K562 (cell line): Measurements from ENCODE around the gene MYO18A. TPM values are rescaled to one million over a fixed set of nuclear protein-coding genes. Genes with fewer than 3 reads are reported as not detected.

Source experiments
- ATAC-seq: fragments of 200-7000 bp; cut with Tn5 transposase; 3 replicates; pipeline ENCODE4 v1.9.1; 2020; ENCODE audit warnings: moderate library complexity
- BruUV-seq: library from RNA; stranded (reverse); fragments of 400-500 nt; replicated peaks from 2 replicates; lab custom pipeline; 2021; lab: Mats Ljungman, UMichigan
- CTCF ChIA-PET: fragments of 300-600 bp; formaldehyde crosslinking; extraction: SDS; loops from one replicate; lab custom pipeline; 2021; ENCODE audit warnings: low intra/inter-chr PET ratio; lab: Yijun Ruan, JAX
- POLR2A ChIA-PET: fragments of 300-600, 350-650 bp; sonication (Branson Sonifier 250); formaldehyde crosslinking; extraction: SDS; loops from one replicate; lab custom pipeline; 2021; ENCODE audit warnings: antibody characterized with exemption, inconsistent platforms; lab: Yijun Ruan, JAX
- DNase-seq, 4 experiments: peaks; one replicate each; pipeline versions ENCODE4 v3.0.0 to v3.0.0-alpha.2; 2011 to 2018; ENCODE audit warnings: low spot score in 3 of 4, mixed read lengths in 3 of 4; ENCODE audit errors: extremely low read depth in 1 of 4
- FAIRE-seq: peaks from 2 replicates; lab custom pipeline; 2011; peaks lifted over from hg19 to GRCh38; lab: Jason Lieb, UNC
- H2AFZ ChIP-seq: 2 replicates; pipeline ENCODE4 v1.6.0; 2011; ENCODE audit warnings: low read depth, low read length, control low read depth, inconsistent platforms
- H3K27ac ChIP-seq: fragments of 200-600 bp; 3 replicates; pipeline ENCODE4 v1.8.0; 2011; ENCODE audit warnings: low read depth, mild to moderate bottlenecking, control low read depth, inconsistent platforms, low read length, moderate library complexity, mixed read lengths; ENCODE audit errors: extremely low read depth
- H3K27me3 ChIP-seq, 2 experiments: fragments of 300-600 bp in 1 of 2; 2 replicates in 1 of 2; 3 replicates in 1 of 2; pipeline versions ENCODE4 v1.6.0 to v1.8.0; 2011; ENCODE audit warnings: inconsistent platforms in 2 of 2, low read length in 2 of 2, mild to moderate bottlenecking in 1 of 2, mixed read lengths in 1 of 2, moderate library complexity in 1 of 2; ENCODE audit not compliant: control insufficient read depth in 2 of 2, insufficient read depth in 2 of 2
- H3K36me3 ChIP-seq: fragments of 300-600 bp; 3 replicates; pipeline ENCODE4 v1.8.0; 2011; ENCODE audit warnings: mild to moderate bottlenecking, low read length, inconsistent platforms; ENCODE audit not compliant: control insufficient read depth, insufficient read depth
- H3K4me1 ChIP-seq, 2 experiments: fragments of 200-600 bp in 1 of 2; replicated peaks in 1 of 2; 2 replicates in 1 of 2; 3 replicates in 1 of 2; pipeline versions ENCODE4 v1.5.1 to v1.8.0; 2011; ENCODE audit warnings: inconsistent platforms in 2 of 2, low read length in 2 of 2, mild to moderate bottlenecking in 1 of 2, mixed read lengths in 1 of 2, moderate library complexity in 1 of 2; ENCODE audit not compliant: control insufficient read depth in 2 of 2, insufficient read depth in 2 of 2
- H3K4me2 ChIP-seq: 2 replicates; pipeline ENCODE4 v1.6.1; 2011; ENCODE audit warnings: low read length, control low read depth, inconsistent platforms, mixed read lengths; ENCODE audit not compliant: insufficient read depth
- H3K4me3 ChIP-seq: fragments of 200-600 bp; sonication (generic), shearing (Covaris generic); 2 replicates; pipeline ENCODE4 v1.5.1; 2016; ENCODE audit warnings: control low read depth, inconsistent platforms
- H3K79me2 ChIP-seq: fragments of 200-600 bp; 3 replicates; pipeline ENCODE4 v1.8.0; 2011; ENCODE audit warnings: low read length, inconsistent platforms; ENCODE audit not compliant: control insufficient read depth, insufficient read depth
- H3K9ac ChIP-seq, 2 experiments: 2 replicates each; pipeline versions ENCODE4 v1.6.0 to v1.6.1; 2011; ENCODE audit warnings: low read depth in 2 of 2, low read length in 2 of 2, control low read depth in 1 of 2, inconsistent platforms in 1 of 2, mild to moderate bottlenecking in 1 of 2, mixed read lengths in 1 of 2; ENCODE audit not compliant: insufficient read depth in 1 of 2
- H3K9me1 ChIP-seq: one replicate; pipeline ENCODE4 v1.6.0; 2011; ENCODE audit warnings: inconsistent platforms, mild to moderate bottlenecking, low read length, moderate library complexity; ENCODE audit not compliant: control insufficient read depth, insufficient read depth
- H3K9me3 ChIP-seq: replicated peaks from 2 replicates; pipeline ENCODE4 v1.5.1; 2011; ENCODE audit warnings: low read depth, low read length, inconsistent platforms; ENCODE audit not compliant: control insufficient read depth, insufficient read depth
- H4K20me1 ChIP-seq: replicated peaks from 2 replicates; pipeline ENCODE4 v1.6.1; 2011; ENCODE audit warnings: low read length, inconsistent platforms, mixed read lengths; ENCODE audit not compliant: control insufficient read depth, insufficient read depth
- ARID4B ChIP-seq: sonication (generic); formaldehyde crosslinking; IDR thresholded peaks from 2 replicates; pipeline ENCODE4 v1.8.0; 2022; ENCODE audit warnings: mild to moderate bottlenecking, missing genetic modification reagents
- ATF1 ChIP-seq, 2 experiments: fragments of 450-650 bp in 1 of 2; IDR thresholded peaks; 2 replicates each; pipeline ENCODE4 v1.6.1; 2016; ENCODE audit warnings: missing compliant biosample characterization in 1 of 2, missing genetic modification characterization in 1 of 2
- CEBPB ChIP-seq: fragments of 450-650 bp; IDR thresholded peaks from 2 replicates; pipeline ENCODE4 v1.6.1; 2016; ENCODE audit warnings: missing genetic modification characterization, missing compliant biosample characterization
- ETS1 ChIP-seq: conservative IDR thresholded peaks from 2 replicates; pipeline ENCODE4 v1.6.1; 2011; ENCODE audit warnings: low read depth, mild to moderate bottlenecking, low read length; ENCODE audit not compliant: control insufficient read depth
- HMGN3 ChIP-seq: IDR thresholded peaks from 2 replicates; pipeline ENCODE4 v1.6.1; 2011; ENCODE audit warnings: borderline replicate concordance, low read depth, mild to moderate bottlenecking, mixed read lengths, low read length; ENCODE audit not compliant: insufficient read length; ENCODE audit errors: extremely low read depth
- RB1 ChIP-seq: fragments of 450-650 bp; IDR thresholded peaks from 2 replicates; pipeline ENCODE4 v1.6.1; 2017; ENCODE audit warnings: low read depth, mild to moderate bottlenecking
- THRB ChIP-seq: fragments of 450-650 bp; formaldehyde crosslinking; conservative IDR thresholded peaks from 2 replicates; pipeline ENCODE4 v1.4.0; 2022; ENCODE audit warnings: mild to moderate bottlenecking, missing genetic modification characterization
- ZC3H11A ChIP-seq: IDR thresholded peaks from 2 replicates; pipeline ENCODE4 v1.6.1; 2012; ENCODE audit warnings: low read depth, low read length, improper control_type of control experiment
- ZNF174 ChIP-seq: fragments of 250-450 bp; sonication (Bioruptor Pico); IDR thresholded peaks from 2 replicates; pipeline ENCODE4 v1.4.0; 2020; ENCODE audit warnings: mild to moderate bottlenecking
- ZNF436 ChIP-seq: fragments of 250-450, 450-650 bp; sonication (Bioruptor Pico); formaldehyde crosslinking; IDR thresholded peaks from 2 replicates; pipeline ENCODE4 v1.7.0; 2020; ENCODE audit warnings: mild to moderate bottlenecking
- ZNF511 ChIP-seq: sonication (generic); formaldehyde crosslinking; IDR thresholded peaks from 2 replicates; pipeline ENCODE4 v1.8.0; 2022; ENCODE audit warnings: mild to moderate bottlenecking, missing genetic modification reagents
- WGBS: fragments of 100-300 bp; shearing (Covaris generic); methylation state at CpG from one replicate; pipeline ENCODE4 v1.1.6; 2016; ENCODE audit warnings: low coverage, mixed read lengths; ENCODE audit not compliant: insufficient coverage; ENCODE audit errors: missing lambda C conversion rate; 5-methylcytosine and 5-hydroxymethylcytosine counted together
- in situ Hi-C: fragments of 300-500 bp; cut with MboI; formaldehyde crosslinking; loops from 4 replicates; pipeline ENCODE4 v1.15.0; 2018; ENCODE audit warnings: inconsistent platforms, mixed read lengths
- intact Hi-C: fragments of 100-400 bp; cut with micrococcal nuclease; formaldehyde crosslinking; loops from 2 replicates; pipeline ENCODE4 v1.14.2; 2022
- polyA plus RNA-seq, 8 experiments: library from polyadenylated mRNA; depleted of rRNA in 4 of 8; stranded (reverse) in 5 of 8; unstranded in 3 of 8; fragments of >200 nt; fragmentation: Nextera tagmentation in 2 of 8; fragmentation: Illumina TruSeq in 1 of 8; extraction: Ambion mirVana in 2 of 8; extraction: Trizol in 1 of 8; gene quantifications; 2 replicates each; pipeline versions ENCODE4 v1.2.1 to v1.2.3, GENCODE V29; 2011 to 2014; ENCODE audit warnings: inconsistent platforms in 1 of 8, missing spikeins in 1 of 8
- total RNA-seq, 7 experiments: library from RNA; depleted of rRNA in 6 of 7; stranded (reverse); fragments of >200 nt in 6 of 7; fragmentation: Illumina TruSeq in 2 of 7; extraction: Trizol in 2 of 7; gene quantifications; 2 replicates each; pipeline versions ENCODE4 v1.2.1 to v1.2.3, GENCODE V29; 2011 to 2021; ENCODE audit warnings: low replicate concordance in 1 of 7

The MYO18A gene
- total and polyA plus RNA-seq, 9 of the 15 experiments (the other 6 are each of a cell fraction or from before 2014, with no cell fraction given) = 2.5 to 65.4 (median 17.1) TPM

GRCh38 chr17:29124925-29125273, 55.3 kb downstream of the MYO18A start (continued):
- TF ChIP-seq HMGN3 = peak; percentile 49
- no peak for TF ChIP-seq ZC3H11A
- no peak for TF ChIP-seq ZNF511

- 50% methylated on average over 11 of the region's 13 CpGs for WGBS
- intact Hi-C loops (loop anchor here (1.0 kb wide), 2 partner anchors 20 to 95 kb away; no protein-coding TSS in a partner anchor), in situ Hi-C loops (no loop called here)
- Histone ChIP-seq H3K9me3 (no peaks in the 10 kb centered on the region), H3K27me3 (no peaks in the 10 kb centered on the region), H2AFZ (no peak overlapping the region), H3K27ac (no peak overlapping the region; the same call in 1 of the 3 replicates), H3K9me1 (peaks cover 7% of the 10 kb centered on the region), H3K4me3 (no peak overlapping the region), H3K4me1 (peaks cover 23 to 44% of the 10 kb centered on the region in 2 experiments), H4K20me1 (peaks cover 21% of the 10 kb centered on the region), H3K9ac (peak overlapping the region in 1 of 2 experiments; percentile 84; a peak in 2 of 4 replicates), H3K79me2 (peaks cover 22% of the 10 kb centered on the region), H3K4me2 (no peak overlapping the region; the same call in 1 of the 2 replicates), H3K36me3 (peaks cover 35% of the 10 kb centered on the region; the same call in 2 of the 3 replicates)
- BruUV-seq = no TSS peak
- FAIRE-seq (peak; percentile 99), DNase-seq (peak; percentile 64 to 83 (median 68)), ATAC-seq (peak; percentile 92)
- ChIA-PET CTCF (interaction anchor here (0.8 to 1.3 kb wide), 11 partner anchors 9 to 970 kb away, joined by 3 to 7 read pairs (median 4); no protein-coding TSS in a partner anchor), POLR2A (interaction anchor here (0.7 to 2.0 kb wide), 18 partner anchors 9 to 515 kb away, joined by 3 to 8 read pairs (median 3); partner anchors contain the start of genes CORO6, NUFIP2 and RPL23A)
- peak; percentile 24; the same call in 1 of the 2 replicates for TF ChIP-seq CEBPB (tag)
- peak; percentile 25; the same call in 1 of the 2 replicates for TF ChIP-seq RB1
- TF ChIP-seq ATF1 (CRISPR knock-in tag; IDR thresholded peaks at IDR 0.05) = no peak
- TF ChIP-seq ATF1 (tag; IDR thresholded peaks at IDR 0.05) = peak; percentile 24; the same call in 1 of the 2 replicates
- TF ChIP-seq ZNF174 (CRISPR knock-in tag) = no peak
- TF ChIP-seq ETS1 = no peak
- TF ChIP-seq THRB (CRISPR knock-in tag) = no peak
- no peak for TF ChIP-seq ZNF436 (CRISPR knock-in tag)
- no peak for TF ChIP-seq ARID4B (CRISPR knock-in tag)
These were observed 55.9 kb downstream of the MYO18A start for GRCh38 chr17:29124135-29124924.
